HCT116 (cell line): ENCODE measurements around the gene USP32.

Source experiments
- EZH2 ChIP-seq: fragments of 200-600 bp; sonication (generic); IDR thresholded peaks from 2 replicates; pipeline ENCODE4 v1.6.1; 2017; ENCODE audit warnings: antibody characterized with exemption, mixed run types
- JUND ChIP-seq: IDR thresholded peaks from 2 replicates; pipeline ENCODE4 v1.6.1; 2012
- POLR2A ChIP-seq: IDR thresholded peaks from 2 replicates; pipeline ENCODE4 v1.7.0; 2011; ENCODE audit warnings: borderline replicate concordance; ENCODE audit not compliant: insufficient read depth, insufficient read length; ENCODE audit errors: extremely low read depth
- POLR2AphosphoS5 ChIP-seq: IDR thresholded peaks from 2 replicates; pipeline ENCODE4 v1.6.1; 2011; ENCODE audit warnings: mild to moderate bottlenecking, low read depth, low read length, moderate library complexity
- YY1 ChIP-seq: IDR thresholded peaks from 2 replicates; pipeline ENCODE4 v1.6.1; 2011; ENCODE audit warnings: low read length, low read depth, moderate library complexity, mild to moderate bottlenecking; ENCODE audit not compliant: insufficient replicate concordance; ENCODE audit errors: extremely low read depth
- ZFX ChIP-seq: fragments of 450-650 bp; IDR thresholded peaks from 2 replicates; pipeline ENCODE4 v1.6.1; 2017
- TF ChIP-seq, protein P1 (sequence below), 3 experiments: fragments of 200-600 bp in 1 of 3; sonication (generic) in 1 of 3; IDR thresholded peaks in 2 of 3; conservative IDR thresholded peaks in 1 of 3; 2 replicates each; pipeline ENCODE4 v1.5.1; 2012 to 2017; ENCODE audit warnings: low read depth in 2 of 3, low read length in 2 of 3, antibody characterized with exemption in 1 of 3, borderline replicate concordance in 1 of 3, control low read depth in 1 of 3, mild to moderate bottlenecking in 1 of 3, mixed read lengths in 1 of 3, mixed run types in 1 of 3, moderate library complexity in 1 of 3; ENCODE audit not compliant: insufficient read depth in 1 of 3
- TF ChIP-seq, protein P2 (sequence below): IDR thresholded peaks from 2 replicates; pipeline ENCODE4 v1.6.1; 2012; ENCODE audit warnings: low read depth

DNA sequence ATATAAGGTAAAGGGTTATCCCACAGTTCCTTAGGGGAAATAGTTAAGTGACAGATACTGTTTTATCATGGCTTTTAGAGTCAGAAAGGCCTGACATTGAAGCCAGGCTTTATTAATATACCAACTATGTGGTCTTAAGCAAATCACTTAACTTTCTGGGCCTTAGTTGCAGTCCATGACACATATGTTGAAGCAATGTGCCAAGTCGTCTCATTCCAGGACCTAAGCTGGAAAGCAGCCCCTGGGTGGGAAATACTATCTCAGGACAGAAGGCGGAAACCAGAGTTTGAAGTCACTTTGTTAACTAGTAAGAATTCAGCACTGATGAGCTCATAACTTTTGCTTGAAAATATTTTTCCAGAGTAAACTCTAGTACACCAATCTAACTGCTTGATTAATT lies 80.0 kb downstream of the USP32 start:
- no peak for TF ChIP-seq EZH2
- TF ChIP-seq ZFX, result no peak
- TF ChIP-seq POLR2AphosphoS5, result no peak
- TF ChIP-seq, protein P1, sequence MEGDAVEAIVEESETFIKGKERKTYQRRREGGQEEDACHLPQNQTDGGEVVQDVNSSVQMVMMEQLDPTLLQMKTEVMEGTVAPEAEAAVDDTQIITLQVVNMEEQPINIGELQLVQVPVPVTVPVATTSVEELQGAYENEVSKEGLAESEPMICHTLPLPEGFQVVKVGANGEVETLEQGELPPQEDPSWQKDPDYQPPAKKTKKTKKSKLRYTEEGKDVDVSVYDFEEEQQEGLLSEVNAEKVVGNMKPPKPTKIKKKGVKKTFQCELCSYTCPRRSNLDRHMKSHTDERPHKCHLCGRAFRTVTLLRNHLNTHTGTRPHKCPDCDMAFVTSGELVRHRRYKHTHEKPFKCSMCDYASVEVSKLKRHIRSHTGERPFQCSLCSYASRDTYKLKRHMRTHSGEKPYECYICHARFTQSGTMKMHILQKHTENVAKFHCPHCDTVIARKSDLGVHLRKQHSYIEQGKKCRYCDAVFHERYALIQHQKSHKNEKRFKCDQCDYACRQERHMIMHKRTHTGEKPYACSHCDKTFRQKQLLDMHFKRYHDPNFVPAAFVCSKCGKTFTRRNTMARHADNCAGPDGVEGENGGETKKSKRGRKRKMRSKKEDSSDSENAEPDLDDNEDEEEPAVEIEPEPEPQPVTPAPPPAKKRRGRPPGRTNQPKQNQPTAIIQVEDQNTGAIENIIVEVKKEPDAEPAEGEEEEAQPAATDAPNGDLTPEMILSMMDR (IDR thresholded peaks at IDR 0.05 in 2 of 3, conservative IDR thresholded peaks at IDR 0.05 in 1 of 3; ENCODE audit: borderline replicate concordance in 1 of 3, insufficient read depth in 1 of 3, low read depth in 2 of 3, low read length in 2 of 3), result no peak
- TF ChIP-seq POLR2A, result no peak
- TF ChIP-seq, protein P2, sequence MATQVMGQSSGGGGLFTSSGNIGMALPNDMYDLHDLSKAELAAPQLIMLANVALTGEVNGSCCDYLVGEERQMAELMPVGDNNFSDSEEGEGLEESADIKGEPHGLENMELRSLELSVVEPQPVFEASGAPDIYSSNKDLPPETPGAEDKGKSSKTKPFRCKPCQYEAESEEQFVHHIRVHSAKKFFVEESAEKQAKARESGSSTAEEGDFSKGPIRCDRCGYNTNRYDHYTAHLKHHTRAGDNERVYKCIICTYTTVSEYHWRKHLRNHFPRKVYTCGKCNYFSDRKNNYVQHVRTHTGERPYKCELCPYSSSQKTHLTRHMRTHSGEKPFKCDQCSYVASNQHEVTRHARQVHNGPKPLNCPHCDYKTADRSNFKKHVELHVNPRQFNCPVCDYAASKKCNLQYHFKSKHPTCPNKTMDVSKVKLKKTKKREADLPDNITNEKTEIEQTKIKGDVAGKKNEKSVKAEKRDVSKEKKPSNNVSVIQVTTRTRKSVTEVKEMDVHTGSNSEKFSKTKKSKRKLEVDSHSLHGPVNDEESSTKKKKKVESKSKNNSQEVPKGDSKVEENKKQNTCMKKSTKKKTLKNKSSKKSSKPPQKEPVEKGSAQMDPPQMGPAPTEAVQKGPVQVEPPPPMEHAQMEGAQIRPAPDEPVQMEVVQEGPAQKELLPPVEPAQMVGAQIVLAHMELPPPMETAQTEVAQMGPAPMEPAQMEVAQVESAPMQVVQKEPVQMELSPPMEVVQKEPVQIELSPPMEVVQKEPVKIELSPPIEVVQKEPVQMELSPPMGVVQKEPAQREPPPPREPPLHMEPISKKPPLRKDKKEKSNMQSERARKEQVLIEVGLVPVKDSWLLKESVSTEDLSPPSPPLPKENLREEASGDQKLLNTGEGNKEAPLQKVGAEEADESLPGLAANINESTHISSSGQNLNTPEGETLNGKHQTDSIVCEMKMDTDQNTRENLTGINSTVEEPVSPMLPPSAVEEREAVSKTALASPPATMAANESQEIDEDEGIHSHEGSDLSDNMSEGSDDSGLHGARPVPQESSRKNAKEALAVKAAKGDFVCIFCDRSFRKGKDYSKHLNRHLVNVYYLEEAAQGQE, result no peak
- no peak for TF ChIP-seq YY1
- TF ChIP-seq JUND, result no peak
